Epithelial cell of esophagus (primary cell): ENCODE results near the gene USP28.
A peak's percentile ranks its signal among the peaks of the same experiment; 100 is the strongest.

Source experiments
- DNase-seq: peaks from one replicate; pipeline ENCODE4 v3.0.0; 2010; ENCODE audit warnings: low read depth
- H3K4me3 ChIP-seq: 2 replicates; pipeline ENCODE4 v1.5.1; 2011; ENCODE audit warnings: mild to moderate bottlenecking, low read length, control low read depth
- CTCF ChIP-seq: IDR thresholded peaks from 2 replicates; pipeline ENCODE4 v1.5.1; 2011; ENCODE audit warnings: low read depth, mild to moderate bottlenecking, low read length, control low read depth, inconsistent platforms; ENCODE audit not compliant: insufficient read depth; ENCODE audit errors: missing control alignments

Gene USP28

GRCh38 chr11:113827477-113827876 is 47.9 kb downstream of the USP28 start:
- no peak overlapping the region for H3K4me3 ChIP-seq
- no peak for TF ChIP-seq CTCF
- DNase-seq, result no peak

GRCh38 chr11:113818426-113818825 is 56.9 kb downstream of the USP28 start:
- H3K4me3 ChIP-seq, result no peak overlapping the region
- TF ChIP-seq CTCF, result no peak
- DNase-seq, result peak; percentile 55

- DNase-seq, result no peak
- H3K4me3 ChIP-seq, result no peak overlapping the region
- TF ChIP-seq CTCF, result no peak
Observed at GRCh38 chr11:113817626-113818025, 57.7 kb downstream of the USP28 start.

GRCh38 chr11:113817162-113817561 is 58.2 kb downstream of the USP28 start:
- no peak for TF ChIP-seq CTCF
- H3K4me3 ChIP-seq, result no peak overlapping the region
- DNase-seq, result no peak

GRCh38 chr11:113814181-113814580 is 61.2 kb downstream of the USP28 start:
- TF ChIP-seq CTCF, result no peak
- no peak for DNase-seq

GRCh38 chr11:113808931-113809330 is 66.4 kb downstream of the USP28 start:
- no peak for TF ChIP-seq CTCF
- H3K4me3 ChIP-seq, result no peak overlapping the region
- DNase-seq, result no peak

More at GRCh38 chr11:113814181-113814580, 61.2 kb downstream of the USP28 start:
- H3K4me3 ChIP-seq, result no peak overlapping the region

- TF ChIP-seq CTCF, result peak; percentile 58
- DNase-seq, result peak; percentile 47
- no peak overlapping the region for H3K4me3 ChIP-seq
Observed at GRCh38 chr11:113806406-113806805, 69.0 kb downstream of the USP28 start.
